ENCODE data around the gene VIPAS39.
"Not testable (repeated sequence)": the region's sequence is repeated elsewhere in the genome, so short reads cannot be mapped to it uniquely, and the experiment has no call there.

VIPAS39 gene

GRCh38 chr14:77469539-77469938 lies 12.1 kb upstream of the VIPAS39 start:
- DNase-seq: no peak

DNA sequence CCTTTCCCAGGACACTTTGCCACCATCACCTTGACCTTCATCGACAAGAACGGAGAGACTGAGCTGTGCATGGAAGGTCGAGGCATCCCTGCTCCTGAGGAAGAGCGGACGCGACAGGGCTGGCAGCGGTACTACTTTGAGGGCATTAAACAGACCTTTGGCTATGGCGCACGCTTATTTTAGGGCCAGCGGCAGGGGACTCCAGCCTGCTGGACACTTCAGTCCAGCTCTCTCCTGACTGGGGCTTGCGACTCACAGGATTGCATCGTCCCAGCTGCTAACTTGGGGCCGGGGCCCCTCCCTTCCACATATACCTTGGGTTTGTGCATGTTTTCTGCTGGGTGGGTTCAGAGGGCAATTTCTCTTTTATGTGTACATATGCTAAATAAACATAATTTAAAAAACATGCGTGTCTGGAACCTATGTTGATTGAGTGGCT lies 11.7 kb upstream of the VIPAS39 start:
- no peak for DNase-seq

DNA sequence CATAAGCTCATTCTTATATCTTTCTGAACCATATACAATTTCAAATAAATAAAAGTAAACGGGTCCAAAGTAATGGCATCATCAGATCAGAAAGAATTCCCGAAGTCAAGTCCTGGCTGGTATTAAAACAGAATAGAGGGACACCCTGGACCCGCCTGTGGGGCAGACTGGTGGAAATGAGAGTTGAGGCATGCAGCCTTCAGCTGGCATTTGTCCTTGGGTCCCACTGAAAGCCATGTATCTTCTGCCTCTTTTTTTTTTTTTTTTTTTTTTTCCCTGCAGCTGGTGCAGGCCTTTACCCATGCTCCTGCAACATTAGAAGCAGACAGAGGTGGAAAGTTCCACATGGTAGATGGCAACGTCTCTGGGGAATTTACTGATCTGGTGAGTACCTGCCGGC lies 10.4 kb upstream of the VIPAS39 start:
- DNase-seq: no peak

GRCh38 chr14:77459072-77459723 lies 1.8 kb upstream of the VIPAS39 start:
- DNase-seq: peak; percentile 92

GRCh38 chr14:77458249-77458950 lies 999 bp upstream of the VIPAS39 start:
- DNase-seq: peak; percentile 92

- DNase-seq: no peak
Measured at GRCh38 chr14:77457115-77457521, 283 bp downstream of the VIPAS39 start.

- no peak for DNase-seq
Measured at GRCh38 chr14:77455966-77456640, 1.3 kb downstream of the VIPAS39 start.

DNA sequence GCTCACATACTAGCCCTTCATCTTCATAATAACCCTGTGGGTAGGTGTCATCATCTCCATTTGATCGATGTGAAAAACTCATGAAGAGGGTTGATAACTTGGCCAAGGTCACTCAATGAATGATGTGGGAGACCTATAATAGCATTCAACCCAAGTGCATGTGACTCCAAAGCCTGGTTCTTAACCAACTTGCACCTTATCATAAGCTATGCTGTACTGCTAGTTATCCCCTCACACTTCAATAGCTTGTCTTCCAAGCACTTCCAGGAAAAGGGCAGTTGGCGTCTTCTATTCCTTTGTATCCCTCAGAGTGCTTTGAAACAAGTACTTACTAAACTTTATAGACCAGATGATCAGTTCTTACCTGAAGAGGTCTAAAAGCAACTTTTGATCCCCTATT lies 15.2 kb downstream of the VIPAS39 start:
- DNase-seq: no peak

DNA sequence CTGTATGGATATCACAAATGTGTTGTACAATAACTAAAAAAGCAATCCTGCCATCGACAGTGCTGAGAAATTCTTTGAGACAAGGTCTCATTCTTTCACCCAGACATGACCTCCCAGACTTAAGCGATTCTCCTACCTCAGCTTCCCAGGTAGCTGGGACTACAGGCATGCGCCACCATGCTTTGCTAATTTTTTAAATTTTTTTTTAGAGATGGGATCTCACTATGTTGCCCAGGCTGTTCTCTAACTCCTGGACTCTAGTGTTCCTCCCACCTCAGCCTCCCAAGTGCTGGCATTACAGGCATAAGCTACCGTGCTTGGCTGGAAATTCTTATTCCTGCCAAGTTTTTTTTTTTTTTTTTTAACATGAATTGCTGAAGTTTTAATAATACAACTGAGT lies 17.5 kb downstream of the VIPAS39 start:
- no peak for DNase-seq

DNA sequence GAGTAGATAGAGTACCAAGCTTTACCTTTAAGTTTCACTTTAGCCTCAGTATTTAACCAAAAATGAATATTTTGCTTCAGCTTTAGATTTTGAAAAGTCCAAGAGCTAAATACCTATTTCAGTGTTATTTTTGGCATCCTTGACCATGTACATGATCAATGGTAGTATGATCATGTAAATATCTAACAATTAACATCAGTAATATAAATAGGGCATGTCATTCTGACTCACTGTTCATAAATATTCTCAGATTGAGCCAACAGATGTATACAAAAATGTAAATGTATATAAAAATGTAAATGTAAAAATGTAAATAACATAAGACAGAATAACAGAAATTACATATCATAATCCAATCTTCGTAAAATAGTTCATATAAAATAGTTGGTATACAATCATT lies 18.8 kb downstream of the VIPAS39 start:
- no peak for DNase-seq

DNA sequence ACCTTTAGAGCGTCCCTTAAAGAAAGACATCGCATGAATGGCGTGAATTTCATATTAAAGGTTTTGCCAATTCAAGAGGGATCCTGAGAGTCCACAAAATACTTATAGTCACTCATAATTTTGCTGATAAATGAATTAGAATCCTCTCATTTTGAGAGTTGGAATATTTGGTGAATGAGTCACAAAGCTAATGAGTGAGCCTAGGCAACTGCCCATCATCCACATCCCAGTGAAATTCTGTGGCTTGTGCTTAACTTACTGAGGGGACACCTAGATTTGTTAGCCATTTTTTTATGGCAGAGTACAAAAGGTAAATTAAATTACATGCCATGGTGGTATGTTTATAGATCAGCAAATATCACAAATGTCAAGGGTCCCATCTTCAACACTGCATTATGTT lies 21.4 kb downstream of the VIPAS39 start:
- no peak for DNase-seq

GRCh38 chr14:77426396-77426795 lies 31.0 kb downstream of the VIPAS39 start:
- no peak for DNase-seq

DNA sequence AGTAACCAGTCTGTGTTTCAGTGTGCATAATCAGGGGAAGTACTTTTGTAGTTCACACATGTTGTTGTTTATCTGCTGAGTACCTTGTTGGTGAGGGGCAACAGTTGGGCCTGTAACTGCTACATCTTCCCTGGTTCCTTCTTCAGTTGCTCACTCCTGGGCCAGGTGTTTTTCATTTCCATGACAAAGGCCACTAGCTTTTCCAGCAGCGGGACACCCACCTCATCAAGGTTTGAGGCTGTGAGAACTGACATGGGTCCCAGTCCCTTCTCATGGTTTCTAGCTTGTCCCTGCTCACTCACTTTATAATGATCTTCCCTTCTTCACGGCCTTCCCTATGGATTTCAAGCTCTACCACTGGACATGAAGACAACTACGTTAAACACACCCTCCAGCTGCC lies 32.5 kb downstream of the VIPAS39 start:
- no peak for DNase-seq

DNA sequence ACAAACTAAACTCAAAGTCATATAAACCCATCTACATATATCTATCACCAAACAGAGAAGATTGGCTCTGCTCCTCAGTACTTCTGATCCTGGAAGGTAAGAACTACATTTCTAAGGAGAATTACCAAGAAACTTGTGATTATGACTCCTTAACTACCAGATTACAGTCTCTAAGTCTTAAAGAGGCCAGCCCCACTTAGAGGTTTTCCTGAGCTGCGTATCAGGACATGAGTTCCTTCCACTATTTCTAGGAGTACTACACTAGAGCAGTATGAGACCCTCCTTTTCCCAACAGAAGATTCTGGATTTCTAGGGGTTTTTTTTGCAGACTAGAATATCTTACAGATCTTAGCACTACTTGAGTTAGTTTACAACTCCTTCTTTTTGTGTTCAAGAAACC lies 34.0 kb downstream of the VIPAS39 start, which contains the start of gene NOXRED1:
NOXRED1 (minus strand) TSS at position 101 of the 400 bp plus-strand sequence. CDS start 634 bp downstream, outside the sequence.
- DNase-seq: no peak

DNA sequence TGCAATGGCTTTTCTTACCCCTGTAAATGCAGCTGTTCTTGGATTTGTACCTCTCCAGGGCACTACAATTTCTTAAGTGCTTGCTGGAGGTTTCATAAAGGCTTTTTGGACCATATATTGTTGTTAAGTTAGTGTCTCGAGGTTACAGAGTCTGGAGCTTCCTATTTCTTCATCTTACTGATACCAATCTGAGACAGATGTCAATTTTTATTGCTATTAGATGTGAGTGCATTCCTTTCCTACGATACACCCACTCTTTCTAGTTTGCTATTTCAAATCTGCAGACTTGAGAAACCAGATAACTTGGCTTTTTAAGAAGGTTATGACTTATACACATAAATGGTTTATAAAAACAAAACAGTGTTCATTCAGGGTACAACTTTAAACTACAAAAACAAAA lies 36.2 kb downstream of the VIPAS39 start:
- peak; percentile 52 for DNase-seq

DNA sequence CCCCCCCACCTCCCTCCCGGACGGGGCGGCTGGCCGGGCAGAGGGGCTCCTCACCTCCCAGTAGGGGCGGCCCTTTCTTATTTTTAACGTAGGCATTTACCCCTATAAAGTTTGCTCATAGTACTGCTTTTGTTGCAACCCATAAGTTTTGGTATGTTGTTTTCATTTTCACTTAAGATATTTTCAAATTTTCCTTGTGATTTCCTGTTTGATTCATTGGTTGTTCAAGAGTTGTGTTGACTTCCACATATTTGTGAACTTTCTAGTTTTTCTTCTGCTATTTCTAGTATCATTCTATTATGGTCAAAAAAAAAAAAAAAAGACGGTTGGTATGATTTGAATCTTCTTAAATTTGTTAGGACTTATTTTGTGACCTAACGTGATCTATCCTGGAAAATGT lies 40.6 kb downstream of the VIPAS39 start:
- no peak for DNase-seq

DNA sequence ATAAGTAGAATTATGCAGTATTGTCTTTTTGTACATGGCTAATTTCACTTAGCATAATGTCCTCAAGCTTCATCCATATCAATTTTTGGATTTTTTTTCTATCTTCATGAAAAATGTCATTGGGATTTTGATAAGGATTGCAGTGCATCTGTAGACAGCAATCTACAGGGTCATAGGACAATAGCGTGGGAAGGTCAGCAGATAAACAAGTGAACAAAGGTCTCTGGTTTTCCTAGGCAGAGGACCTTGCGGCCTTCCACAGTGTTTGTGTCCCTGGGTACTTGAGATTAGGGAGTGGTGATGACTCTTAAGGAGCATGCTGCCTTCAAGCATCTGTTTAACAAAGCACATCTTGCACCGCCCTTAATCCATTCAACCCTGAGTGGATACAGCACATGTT lies 41.3 kb downstream of the VIPAS39 start:
- DNase-seq: not testable (repeated sequence)

GRCh38 chr14:77415403-77416030 lies 41.9 kb downstream of the VIPAS39 start:
- DNase-seq: not testable (repeated sequence)

GRCh38 chr14:77409131-77409533 lies 48.3 kb downstream of the VIPAS39 start:
- peak; percentile 73 for DNase-seq

GRCh38 chr14:77407158-77407557 lies 50.2 kb downstream of the VIPAS39 start:
- peak; percentile 92 for DNase-seq

GRCh38 chr14:77406718-77407117 lies 50.7 kb downstream of the VIPAS39 start:
- DNase-seq: peak; percentile 78

DNA sequence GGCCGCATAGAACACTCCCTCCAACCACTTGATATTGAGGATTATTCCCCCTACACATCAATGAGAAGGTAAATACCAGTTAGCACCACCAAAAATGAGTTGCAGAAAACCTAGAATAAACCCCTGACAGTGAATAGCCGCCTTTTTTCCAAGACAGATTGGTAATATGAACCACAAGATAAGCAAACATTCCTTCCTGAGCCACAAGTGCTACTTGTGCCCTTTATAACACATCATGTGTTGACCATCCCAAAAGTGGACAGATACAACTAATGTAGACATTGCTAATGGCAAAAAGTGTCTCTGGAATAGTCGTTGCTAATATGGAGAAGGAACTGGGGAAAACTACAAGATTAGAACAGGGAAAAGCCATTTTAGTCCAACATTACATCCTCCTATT lies 51.3 kb downstream of the VIPAS39 start:
- DNase-seq: peak; percentile 24

- no peak for DNase-seq
Measured at GRCh38 chr14:77403768-77404167, 53.6 kb downstream of the VIPAS39 start.

Data from hematopoietic multipotent progenitor cell treated with erythropoietin and hydrocortisone succinate and interleukin-3 and kit ligand, for 4 days (in vitro differentiated cells).